ENCODE measurements around the gene RFTN2.
"Not testable (repeated sequence)": the region's sequence is repeated elsewhere in the genome, so short reads cannot be mapped to it uniquely, and the experiment has no call there.

The RFTN2 gene

GRCh38 chr2:197675246-197675645, at the start of gene RFTN2:
Gene RFTN2 (minus strand): TSS chr2:197675587. CDS start chr2:197675458, 129 bp downstream.
- DNase-seq, result no peak

DNA sequence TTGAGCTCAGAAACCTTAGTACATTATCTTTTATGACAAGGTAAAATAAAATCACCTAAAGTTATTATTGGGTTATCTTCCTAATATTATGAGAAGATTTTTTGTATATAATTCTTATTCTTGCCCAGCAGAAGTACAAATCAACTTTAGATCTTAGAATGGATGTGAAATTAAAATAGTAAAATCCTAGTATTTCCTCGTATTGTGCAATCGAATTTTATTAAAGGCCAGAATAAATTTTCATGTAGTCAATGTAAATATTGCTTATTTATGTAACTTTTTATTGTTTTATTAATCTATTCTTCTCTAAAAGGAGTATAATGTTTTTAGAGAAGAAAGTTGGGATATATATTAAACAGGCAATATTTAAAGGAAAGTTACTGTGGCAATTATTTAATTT, 42.5 kb upstream of the RFTN2 start:
- DNase-seq, result no peak

DNA sequence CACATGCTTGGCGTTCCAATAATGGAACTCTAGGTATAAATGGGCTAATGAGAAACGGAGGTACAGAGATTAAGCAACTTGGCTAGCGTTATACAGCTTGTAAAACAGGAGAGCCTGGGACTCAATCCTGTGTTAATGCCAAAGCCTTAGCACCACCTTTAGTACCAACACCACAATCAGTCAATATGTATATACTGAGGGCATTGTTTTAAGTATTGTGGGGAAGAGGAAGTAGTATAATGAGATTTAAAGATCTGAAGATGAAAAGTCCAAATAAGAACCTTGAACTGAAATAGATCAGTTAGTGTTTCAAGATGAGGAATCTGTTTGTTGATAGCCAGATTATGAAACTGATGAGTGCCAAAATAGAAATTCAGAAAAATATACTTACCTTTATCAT, 37.9 kb upstream of the RFTN2 start:
- DNase-seq, result no peak

DNA sequence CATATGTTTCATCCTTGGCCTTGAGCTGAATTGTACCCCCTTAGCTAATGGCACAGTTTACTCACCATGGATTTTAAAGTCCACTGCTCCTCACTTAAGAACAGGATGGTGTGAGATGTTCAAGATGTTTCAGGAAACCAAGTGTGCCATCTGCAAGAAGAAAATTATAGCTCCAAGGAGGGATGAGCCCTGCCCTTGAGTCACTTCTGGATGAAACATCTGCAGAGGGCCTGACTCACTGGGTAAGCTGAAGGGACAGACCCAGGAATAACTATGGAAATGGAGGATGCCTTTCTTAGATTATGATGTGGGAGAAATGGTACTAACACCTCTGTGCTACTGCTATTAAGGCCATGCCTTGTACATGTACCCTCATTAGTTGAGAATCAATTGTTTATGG, 36.2 kb upstream of the RFTN2 start:
- no peak for DNase-seq

DNA sequence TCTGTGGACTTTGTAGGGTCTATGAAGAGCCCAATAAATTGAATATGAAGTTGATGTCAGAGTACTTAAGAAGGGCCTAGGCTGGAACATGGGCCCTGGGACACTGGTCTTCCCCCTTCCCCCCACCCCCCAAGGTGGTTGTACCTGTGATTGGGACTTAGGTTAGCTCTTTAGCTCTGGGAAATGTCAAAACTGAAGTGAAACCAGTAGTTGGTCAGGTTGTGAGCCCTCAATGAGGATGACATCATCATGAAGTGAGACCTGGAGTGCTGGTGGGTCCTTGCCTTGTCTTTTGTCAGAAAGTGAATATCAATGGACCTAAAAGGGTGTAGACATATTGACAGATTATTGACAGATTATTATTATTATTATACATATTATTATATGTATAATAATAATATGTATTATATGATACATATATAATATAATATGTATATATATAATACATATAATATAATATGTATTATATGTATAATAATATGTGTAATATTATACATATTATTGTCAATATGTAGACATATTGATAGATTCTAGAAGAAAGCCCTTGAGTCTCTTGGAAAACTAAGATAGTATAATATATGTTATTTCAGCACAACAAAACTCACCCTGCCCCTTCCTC, 35.1 kb upstream of the RFTN2 start:
- DNase-seq, result no peak

- DNase-seq, result not testable (repeated sequence)
Measured at GRCh38 chr2:197709140-197709539, 33.8 kb upstream of the RFTN2 start.

DNA sequence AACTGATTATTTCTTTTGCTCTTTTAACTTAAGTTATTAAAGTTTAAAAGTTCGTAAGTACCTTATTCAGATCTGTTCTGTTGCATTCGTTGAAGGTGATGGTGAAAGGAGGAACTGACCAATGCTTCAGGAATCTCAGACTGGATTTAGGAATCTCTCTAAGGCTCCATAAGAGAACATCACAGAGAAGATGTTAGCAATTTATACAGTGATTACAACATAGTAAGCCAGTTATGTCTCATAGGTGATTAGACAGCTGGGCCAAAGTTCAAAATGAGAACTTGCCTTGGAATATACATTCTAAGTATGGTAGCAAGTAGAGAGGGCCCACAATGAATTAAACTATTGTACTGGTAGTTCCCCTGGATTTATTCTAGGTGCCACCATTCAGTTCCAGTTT, 32.9 kb upstream of the RFTN2 start:
- DNase-seq, result no peak

DNA sequence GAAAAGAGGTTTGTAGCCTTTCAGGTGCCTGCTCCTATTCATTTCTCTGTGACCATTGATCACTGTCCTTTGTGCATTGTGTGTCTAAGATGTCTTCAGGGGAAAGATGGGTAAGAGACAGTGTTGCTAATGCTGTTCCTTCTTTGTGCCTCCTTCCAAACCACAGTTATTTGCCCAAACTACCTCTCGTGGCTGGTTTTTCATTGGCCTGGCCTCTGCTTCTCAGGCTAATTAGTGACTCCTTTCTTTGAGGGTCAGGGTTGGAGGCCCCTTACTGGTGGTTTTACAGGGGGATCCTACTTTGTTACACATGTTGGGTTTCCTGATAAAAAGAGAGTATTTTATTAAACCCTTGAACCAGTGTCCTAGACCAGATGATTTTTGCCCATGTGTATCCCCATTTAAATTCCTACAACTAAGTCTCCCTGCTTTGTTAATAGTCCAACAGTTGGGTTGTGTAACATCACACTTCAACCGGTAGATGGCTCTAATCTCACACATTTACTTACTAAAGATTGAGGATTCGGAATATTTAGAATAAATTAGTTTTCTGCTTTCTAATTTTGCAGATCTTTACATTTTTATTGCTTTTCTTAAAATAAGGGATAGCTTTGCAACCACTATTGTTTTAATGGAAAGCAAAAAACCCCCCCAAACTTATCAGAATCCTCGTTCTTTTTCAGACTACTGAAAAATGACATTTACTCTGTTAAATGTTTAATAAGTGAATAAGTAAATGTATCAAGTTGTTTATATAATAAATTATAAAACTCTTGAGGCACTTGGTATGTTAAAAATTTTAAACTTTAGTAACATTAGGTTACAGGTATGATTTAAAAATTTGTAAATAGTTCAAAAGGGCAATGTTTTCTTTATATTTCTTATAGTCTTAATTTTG, 32.2 kb upstream of the RFTN2 start:
- DNase-seq, result peak; percentile 43

DNA sequence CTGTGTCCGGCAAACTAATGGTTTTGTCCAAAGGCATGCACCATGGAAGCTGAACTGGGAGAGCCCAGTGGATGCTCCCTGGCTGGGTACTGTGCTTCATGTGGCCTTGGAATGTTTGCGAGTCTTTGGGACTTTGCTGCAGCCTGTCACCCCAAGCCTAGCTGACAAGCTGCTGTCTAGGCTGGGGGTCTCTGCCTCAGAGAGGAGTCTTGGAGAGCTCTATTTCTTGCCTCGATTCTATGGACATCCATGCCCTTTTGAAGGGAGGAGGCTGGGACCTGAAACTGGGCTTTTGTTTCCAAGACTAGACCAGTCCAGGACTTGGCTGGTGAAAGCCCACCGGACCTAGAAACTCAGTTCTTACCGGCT, 31.4 kb upstream of the RFTN2 start:
- no peak for DNase-seq

DNA sequence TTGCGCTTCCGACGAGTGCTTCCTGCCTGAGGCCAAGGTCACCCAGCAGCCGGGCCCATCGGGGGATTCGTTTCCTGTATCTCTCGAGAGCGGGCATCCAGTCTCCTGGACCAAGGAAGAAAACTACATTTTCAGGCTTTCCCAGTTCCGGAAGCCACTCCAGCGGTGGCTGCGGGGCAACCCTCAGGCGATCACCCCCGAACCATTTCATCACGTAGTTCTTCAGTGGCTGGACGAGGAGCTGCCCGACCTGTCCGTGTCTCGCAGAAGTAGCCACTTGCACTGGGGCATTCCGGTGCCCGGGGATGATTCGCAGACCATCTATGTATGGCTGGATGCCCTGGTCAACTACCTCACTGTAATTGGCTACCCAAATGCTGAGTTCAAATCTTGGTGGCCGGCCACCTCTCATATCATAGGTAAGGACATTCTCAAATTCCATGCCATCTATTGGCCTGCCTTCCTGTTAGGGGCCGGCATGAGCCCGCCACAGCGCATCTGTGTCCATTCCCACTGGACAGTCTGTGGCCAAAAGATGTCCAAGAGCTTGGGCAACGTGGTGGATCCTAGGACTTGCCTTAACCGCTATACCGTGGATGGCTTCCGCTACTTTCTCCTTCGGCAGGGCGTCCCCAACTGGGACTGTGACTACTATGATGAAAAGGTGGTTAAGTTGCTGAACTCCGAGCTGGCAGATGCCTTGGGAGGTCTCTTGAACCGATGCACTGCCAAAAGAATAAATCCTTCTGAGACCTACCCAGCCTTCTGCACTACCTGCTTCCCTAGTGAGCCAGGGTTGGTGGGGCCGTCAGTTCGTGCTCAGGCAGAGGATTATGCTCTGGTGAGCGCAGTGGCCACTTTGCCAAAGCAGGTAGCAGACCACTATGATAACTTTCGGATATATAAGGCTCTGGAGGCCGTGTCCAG, 30.8 kb upstream of the RFTN2 start:
- DNase-seq, result no peak

- DNase-seq, result peak; percentile 76
Measured at GRCh38 chr2:197705121-197705911, 29.9 kb upstream of the RFTN2 start, which contains the start of gene MARS2. Gene MARS2 (plus strand): TSS chr2:197705369. CDS start chr2:197705406, 37 bp downstream.

GRCh38 chr2:197704434-197705120, 29.2 kb upstream of the RFTN2 start:
- no peak for DNase-seq

GRCh38 chr2:197700960-197701359, 25.6 kb upstream of the RFTN2 start:
- no peak for DNase-seq

DNA sequence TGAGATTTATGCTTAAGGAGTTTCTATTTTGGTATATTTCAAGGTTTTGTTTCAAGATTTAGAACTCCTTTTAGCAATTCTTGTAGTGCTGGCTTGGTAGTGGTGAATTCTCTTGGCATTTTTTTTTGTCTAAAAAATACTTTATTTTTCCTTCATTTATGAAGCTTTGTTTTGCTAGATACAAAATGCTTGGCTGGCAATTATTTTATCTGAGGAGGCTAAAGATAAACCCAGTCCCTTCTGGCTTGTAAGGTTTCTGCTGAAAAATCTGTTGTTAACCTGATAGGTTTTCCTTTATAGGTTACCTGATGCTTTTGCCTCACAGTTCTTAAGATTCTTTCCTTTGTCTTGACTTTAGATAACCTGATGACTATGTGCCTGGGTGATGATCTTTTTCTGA, 24.3 kb upstream of the RFTN2 start:
- not testable (repeated sequence) for DNase-seq

- DNase-seq, result not testable (repeated sequence)
Measured at GRCh38 chr2:197696571-197696970, 21.2 kb upstream of the RFTN2 start.

GRCh38 chr2:197695971-197696370, 20.6 kb upstream of the RFTN2 start:
- DNase-seq, result not testable (repeated sequence)

DNA sequence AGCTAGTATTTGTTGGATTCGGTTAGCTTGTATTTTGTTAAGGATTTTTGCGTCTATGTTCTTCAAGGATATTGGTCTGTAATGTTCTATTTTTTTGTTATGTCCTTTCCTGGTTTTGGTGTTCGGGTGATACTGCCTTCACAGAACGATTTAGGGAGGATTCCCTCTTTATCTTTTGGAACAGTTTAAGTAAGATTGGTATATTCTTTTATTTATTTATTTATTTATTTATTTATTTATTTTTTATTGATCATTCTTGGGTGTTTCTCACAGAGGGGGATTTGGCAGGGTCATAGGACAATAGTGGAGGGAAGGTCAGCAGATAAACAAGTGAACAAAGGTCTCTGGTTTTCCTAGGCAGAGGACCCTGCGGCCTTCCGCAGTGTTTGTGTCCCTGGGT, 19.8 kb upstream of the RFTN2 start:
- DNase-seq, result not testable (repeated sequence)

DNA sequence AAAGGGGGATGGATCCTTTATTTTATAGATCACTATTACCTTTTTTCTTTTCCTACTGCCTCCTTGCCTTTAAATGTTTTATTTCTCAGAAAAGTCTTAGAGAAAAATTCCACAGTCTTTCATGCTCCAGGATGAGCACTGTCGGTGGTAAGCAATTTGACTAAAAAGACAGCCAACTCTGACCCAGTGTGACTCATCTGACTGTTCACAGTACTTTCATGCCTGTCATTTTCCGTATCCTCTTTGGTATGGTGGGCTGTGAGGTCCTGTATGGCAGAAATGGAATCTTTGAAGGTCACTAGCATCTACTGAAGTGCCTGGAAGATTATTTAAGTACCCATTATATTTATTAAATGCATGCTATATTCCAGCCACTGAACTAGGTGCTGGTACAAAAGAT, 2.1 kb upstream of the RFTN2 start:
- no peak for DNase-seq

- no peak for DNase-seq
Measured at GRCh38 chr2:197677056-197677455, 1.7 kb upstream of the RFTN2 start.

DNA sequence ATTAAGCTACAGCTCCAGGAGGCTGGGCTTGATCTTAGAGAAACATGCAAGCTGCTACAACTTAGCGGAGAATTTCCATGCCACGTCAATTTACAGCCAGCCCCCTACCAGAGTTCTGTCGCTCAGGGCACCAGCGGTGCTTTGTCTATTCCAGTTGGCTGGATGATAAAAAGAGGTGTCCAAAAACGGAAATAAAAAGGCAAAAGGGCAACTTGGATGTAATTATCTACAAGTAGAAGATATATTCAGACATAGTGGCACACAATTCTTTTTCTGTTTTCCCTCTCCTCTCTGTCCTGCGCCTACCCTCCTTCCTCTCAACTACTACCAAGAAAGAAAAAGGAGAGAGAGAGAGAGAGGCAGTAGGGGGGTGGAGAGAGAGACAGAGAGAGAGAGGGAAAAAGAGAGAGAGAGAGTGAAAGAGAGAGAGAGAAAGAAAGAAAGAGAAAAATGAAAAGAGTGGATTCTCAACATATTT, 363 bp upstream of the RFTN2 start:
- DNase-seq, result peak; percentile 17

- DNase-seq, result no peak
Measured at GRCh38 chr2:197674591-197674990, 796 bp downstream of the RFTN2 start.

DNA sequence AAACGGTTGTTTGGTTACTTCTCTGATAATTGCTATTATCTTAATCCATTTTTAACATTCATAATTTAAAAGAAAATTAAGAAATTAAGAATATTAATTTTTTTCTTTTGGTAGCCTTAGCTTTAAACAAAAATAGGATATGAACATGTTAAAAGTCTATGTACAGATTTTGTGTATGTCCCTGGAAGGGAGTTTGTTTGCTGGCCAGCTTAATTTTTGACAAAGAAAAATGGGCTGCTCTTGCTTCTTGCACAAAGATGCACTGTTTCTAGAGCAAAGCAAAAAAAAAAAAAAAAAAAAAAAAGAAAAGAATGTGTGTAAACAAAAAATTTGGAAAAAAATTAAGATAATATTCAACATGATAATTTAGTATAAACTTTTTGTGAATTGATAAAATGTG, 1.3 kb downstream of the RFTN2 start:
- no peak for DNase-seq
